HG02610 (cell line): Measurements from ENCODE around the gene IFI27L2.

Source experiments
- ATAC-seq: cut with Tn5 transposase; IDR thresholded peaks from one replicate; pipeline ENCODE4 v1.9.1; 2021; ENCODE audit warnings: mild to moderate bottlenecking, moderate library complexity; ENCODE audit not compliant: unreplicated experiment

Gene IFI27L2

DNA sequence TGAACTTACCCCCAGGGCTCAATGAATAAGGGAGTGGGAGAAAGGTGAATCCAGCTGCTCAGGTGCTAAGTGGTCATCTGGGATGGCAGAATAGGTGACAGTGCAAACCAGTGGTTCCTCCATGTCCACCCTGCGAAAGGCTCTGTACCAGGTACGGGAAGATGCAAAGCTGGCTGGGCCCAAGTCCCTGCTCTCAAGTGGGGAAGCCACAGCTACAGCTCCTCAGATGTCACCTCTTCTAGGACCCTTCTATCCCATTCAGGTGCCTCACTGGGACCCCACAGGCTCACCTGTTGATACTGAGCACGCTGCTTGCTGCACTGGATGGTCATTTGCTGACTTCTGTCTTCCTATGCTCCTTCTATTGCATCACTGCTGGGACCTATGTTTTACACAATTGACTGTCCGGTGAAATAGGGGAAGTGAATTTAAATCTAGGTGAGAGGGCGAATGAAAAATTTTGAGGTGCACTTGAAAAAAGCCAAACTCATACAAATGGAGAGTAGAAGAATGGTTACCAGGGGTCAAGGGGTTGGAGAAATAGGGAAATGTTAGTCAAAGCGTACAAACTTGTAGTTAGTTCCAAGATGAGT lies 24.4 kb upstream of the IFI27L2 start:
- no peak for ATAC-seq

DNA sequence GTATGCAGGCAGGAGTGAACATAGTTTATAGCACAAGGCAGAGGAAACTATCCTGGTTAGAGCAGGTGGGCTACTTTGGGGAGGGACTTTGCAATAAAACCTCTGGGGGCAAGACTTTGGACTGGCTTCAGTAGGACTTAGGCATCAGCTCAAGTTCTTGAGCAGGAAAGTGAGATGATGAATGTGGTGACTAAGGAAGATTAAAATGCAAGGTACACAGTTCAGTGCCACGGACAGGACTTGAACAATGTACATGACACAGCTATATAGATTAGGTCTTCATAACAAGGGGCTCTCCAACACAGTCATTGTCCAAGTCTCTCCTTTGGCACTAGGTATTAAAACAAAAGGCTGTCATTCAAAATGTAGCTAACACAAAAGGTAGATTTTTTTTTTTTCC lies 23.3 kb upstream of the IFI27L2 start:
- no peak for ATAC-seq

DNA sequence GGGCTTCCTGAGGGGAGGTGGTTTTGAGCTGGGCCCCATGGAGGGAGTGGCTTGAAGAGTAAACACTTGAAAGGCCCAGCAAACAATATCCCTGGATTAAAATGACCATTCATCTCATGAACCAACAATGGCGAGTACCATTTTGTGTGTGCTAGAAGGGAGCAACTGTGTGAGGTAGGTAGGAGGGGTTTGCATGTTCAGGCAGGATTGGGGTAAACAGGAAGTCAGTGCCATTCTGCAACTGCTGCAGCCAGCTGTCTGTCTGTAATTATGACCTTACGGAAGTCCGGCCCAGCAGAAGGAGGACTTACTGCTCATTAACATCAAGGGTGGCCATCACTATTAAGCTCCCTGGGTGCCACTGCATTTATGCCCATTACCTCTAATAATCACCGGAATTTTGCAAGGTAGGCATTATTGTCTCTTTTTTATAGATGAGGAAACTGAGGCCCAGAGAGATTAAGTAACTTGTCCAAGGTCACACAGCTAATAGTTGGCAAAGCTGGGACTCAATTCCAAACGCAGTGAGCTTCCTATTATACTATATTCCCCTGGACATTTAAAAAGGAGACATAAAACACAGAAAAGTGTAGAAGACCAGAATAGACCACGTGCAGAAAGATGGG lies 16.6 kb upstream of the IFI27L2 start:
- ATAC-seq: no peak

DNA sequence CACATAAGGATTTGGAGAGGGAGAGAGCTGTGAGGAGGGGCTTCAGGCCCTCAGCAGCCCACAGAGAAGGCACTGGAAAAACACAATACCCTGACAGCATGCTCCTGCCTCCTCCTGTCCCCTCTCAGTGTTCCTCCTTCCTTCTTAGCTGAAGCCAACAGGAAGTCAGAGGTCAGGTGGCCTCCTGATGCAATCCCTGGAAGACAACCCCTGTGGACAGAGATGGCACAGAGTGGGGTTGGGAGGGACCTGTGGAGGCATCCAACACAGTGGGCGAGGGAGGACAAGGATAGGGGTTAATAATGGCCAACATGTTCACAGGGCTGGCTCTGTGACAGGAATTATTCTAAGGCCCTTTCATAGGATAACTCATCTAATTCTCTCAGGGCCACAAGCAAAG lies 15.4 kb upstream of the IFI27L2 start:
- no peak for ATAC-seq

DNA sequence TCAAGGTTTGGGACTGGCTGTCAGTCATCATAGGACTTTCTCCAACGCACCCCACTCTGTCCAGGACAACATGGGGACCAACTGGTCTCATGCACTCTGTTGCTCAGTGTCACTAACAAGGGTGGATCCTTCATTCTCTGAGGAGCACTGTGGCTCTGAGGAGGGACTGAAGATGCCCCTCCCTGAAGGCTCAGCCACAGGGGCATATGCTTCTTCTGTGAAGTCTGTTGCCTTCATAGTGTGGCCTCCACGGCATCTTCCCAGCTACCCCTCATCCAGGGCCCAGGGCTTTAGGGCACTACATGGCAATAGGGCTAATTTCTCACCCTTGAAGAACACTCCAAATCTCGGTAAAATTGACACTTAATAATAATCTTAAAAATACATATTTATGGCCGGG lies 14.3 kb upstream of the IFI27L2 start:
- no peak for ATAC-seq

DNA sequence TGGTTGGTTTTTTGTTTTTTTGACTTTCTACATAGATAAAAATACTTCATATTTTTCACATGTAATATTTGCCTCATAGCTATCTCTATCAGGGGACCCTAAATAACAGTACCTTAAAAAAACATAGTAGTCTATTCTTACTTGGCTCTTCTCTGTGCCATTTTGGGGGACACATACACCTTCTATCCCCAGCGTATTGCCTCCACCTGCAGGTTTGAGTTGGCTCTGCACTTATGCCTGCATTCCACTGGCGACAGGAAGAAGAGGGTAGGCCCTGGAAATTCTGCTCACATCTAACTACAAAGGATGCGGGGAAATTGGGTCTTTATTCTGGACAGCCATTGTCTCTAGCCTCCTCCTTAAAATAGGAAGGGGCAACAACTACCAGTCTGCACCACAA lies 13.8 kb upstream of the IFI27L2 start:
- ATAC-seq: no peak

DNA sequence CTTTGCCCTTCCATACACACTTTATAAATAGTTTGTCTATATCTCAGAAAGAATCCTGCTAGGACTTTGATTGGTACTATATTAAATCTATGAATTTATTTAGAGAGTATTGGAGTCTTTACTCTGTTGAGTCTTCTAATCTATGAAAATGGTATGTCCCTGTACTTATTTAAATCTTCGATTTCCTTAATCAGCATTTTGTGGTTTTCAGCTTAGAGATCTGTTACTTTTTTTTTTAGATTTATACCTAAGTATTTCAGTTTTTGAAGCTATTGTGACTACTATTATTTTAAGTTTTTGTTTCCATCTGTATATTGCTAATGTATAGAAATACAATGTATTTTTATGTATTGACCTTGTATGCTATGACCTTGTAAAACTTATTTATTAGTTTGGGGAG lies 13.4 kb upstream of the IFI27L2 start:
- ATAC-seq: no peak

DNA sequence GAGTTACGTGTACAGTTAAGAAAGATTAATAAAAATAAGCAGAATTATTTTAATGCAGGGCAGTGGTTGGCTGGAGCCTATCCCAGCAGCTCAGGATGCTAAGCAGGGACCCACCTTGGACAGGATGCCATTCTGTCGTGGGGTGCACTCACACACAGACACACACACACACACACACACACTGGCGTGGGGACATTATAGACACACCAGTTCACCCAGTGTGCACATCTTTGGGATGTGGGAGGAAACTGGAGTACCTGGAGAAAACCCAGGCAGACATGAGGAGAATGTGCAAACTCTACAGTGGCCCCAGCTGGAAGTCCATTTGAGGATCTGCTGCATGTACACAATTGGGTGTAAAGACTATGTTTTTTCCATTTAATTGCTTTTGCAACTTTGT lies 12.8 kb upstream of the IFI27L2 start:
- ATAC-seq: no peak

DNA sequence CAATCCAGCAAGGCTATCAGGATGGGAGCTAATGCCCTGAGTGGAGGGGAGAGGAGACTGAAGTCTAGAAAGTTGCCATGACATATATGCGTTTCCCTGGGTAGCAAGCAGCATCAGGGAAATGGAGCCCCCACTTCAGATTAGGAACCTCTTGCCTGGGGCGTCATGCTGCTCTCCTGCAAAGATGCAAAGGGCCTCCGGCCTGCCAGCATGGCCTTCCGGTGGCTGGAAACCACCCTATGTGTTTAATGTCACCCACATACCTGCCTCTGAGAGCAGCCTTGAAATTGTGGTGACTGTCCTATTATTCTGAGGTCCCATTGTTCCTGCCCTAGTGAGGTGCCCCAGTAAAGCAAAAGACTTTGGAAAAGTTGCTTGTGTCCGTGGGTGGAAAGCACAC lies 10.0 kb upstream of the IFI27L2 start:
- no peak for ATAC-seq

DNA sequence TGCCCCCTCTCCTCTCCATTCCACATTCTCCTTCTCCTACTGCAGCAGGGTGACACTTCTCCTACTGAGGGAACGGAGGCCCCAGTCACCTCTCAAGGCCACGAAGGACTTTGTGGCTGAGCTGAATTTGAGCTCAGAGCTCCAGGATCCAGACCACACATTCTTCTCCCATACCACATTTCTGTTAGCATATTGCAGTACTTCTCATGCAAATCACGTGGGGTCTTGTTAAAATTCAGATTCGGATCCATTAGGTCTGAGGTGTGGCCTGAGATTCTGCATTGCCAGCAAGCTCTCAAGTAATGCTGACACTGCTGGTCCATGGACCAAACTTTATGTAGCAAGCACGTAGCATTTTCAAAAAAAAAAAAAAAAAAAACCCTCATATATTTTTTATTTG lies 9.6 kb upstream of the IFI27L2 start:
- ATAC-seq: no peak

DNA sequence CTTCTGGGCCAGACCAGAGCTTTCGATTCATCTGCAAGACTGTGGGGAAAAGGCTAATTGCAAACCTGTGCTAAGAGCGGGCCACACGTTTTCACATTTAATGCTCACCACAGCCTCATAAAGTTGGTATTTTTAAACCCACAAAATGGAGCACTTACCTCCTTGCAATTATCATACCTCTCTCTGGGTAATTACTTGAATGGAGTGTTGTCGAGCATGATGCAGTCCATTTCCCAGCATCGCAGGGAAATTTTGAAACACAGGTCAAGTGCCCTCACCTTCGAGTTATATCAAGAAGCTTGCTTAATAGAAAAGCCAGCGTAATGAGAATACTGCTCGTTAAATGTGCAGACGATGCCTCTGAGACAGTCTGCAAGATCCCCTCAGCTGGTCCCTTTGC lies 8.8 kb upstream of the IFI27L2 start:
- ATAC-seq: no peak

DNA sequence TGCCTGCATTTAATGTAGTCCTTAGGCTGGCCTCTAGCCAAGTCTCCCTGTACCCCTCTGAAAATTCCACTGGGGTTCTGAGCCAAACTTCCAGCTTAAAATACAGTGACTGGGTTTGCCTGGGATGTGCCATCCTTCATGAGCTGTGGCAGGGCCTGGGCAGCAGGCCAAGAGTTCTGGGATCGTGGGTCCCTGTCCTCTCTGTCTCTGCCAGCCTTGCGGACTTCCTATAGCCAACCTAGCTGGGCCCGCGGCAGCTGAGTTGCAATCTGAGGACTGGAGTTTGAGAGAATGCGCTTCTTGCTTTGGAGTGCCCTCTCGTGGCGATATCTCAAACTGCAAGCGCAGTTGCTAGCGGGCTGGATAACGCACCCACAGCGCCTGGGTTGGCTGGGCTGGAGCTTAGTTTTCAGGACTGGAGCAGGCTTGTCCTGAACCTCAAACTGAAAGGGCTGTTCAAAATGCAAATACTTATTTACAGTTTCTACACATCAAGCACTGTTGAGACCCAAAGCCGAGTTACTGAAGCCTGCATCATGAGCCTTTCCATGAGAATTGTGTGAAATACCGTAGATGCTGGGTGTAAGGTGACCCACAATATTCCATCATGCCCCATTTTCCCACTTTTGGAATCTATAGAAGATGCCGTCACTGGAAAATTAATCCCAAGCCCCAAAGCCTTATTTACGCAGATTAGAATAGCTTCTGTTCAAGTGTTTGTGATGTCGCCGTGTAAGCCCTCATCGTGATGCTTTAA lies 7.3 kb upstream of the IFI27L2 start:
- ATAC-seq: peak; percentile 84

DNA sequence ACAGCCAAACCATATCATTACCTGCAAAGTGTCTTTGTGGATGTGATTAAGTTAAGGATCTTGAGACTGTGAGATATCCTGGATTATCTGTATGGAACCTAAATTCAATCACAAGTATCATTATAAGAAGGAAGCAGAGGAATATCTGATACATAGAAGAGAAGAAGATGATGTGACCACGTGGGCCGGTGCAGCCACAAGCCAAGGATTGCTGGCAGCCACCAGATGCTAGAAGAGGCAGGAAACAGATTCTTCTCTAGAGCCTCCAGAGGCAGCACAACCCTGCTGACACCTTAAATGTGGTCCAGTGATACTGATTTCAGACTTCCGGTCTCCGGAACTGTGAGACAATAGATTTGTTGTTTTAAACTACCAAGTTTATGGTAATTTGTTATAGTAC lies 6.1 kb upstream of the IFI27L2 start:
- no peak for ATAC-seq

DNA sequence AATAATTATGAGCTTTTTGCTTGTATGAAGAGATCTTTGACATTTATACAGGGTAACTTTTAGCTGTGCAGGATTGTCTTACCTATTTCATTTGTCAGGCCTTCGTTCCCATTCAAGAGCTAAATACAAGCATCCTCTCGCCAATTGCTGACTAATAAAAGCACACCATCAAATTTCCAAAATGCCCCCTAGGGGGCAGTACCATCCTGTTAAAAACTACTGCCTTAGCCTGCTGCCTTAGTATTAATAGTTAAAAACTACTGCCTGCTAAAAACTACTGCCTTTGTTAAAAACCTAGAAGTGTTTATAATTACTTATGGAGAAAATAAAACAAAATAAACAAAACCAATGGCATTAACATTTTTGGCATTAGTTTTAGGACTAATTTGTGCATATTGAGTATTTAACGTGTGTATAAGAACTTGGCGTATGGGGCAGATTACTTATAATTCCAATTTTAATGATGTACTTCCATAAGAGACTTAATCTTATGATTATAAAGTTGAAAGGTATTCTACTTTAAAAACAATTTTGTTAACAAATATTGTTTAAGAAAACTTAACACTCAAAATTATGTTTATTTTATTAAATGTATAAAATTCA lies 3.0 kb upstream of the IFI27L2 start:
- ATAC-seq: no peak

DNA sequence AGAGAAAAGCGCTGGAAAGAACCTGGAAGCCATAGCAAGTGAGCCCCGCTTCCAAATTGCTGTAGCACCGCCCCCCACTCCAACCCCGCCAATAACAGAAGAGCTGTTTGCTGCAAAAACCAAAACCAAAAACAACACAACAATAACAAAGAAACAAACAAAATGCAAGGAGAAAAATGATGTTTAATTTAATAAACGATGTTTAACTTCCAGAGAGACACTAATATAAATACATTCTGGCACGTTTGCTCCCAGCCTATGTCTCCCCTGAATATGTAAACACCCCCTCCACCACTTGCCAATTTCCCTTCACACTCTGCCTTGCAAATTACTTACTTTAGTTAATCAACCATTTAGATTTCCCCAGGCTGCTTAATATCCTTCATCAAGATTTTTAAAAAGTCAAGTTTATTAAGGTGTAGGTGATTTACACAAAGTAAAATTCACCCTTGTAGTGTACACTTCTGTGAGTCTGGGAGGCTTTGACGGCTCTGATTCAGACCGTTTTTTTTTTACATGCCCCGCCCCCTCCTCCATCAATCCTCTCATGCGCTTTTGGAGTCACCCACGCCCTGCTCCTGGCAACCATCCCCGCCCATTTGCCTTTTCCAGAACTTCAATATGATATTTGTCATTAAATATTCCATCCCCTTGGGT lies 482 bp upstream of the IFI27L2 start:
- ATAC-seq: no peak

DNA sequence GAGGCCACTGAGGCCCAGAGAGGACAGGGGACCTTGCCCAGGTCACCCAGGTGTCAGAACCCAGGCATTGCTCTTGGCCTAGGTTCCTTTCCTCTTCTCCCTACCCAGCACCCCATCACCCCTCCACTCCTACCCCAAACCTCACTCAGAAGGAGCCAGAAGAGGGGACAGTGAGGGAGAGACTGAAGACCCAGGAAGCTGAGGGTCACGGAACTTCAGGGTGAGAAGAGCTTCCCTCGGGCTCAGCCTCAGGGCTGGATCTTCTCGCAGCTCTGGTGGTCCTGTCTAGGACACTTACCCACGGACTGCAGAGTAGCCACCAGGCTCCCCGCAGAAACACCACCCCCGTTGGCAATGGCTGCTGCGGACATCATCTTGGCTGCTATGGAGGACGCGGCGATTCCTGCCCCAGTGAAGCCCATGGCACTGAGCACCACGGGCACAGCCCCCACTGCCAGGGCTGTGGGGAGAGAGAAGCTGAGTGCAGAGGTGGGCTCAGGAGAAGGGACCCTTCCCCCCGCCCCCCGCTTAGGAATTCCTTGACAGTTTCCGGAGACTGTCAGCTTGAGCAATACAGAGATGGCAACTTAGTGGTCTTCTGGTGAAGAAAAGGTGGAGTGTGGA lies 1.1 kb downstream of the IFI27L2 start:
- ATAC-seq: no peak

DNA sequence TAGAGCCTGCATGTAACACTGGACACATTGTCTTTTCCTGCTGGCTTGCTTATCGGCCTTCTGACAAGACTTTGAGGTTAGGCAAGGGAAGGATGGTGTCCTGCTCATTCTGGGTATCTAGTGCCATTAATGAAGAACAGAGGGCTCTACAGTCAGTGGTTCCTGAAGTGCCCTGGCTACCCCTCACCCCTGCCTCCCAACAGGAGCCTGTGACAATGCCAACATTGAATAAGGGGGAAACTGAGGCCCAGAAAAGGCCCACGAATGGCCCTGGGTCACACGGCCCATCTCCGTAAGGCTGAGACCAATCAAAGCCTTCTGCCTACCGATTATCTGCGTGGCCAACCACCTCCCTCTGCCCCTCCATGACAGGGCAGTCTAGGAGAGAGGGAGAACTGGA lies 2.1 kb downstream of the IFI27L2 start:
- no peak for ATAC-seq

DNA sequence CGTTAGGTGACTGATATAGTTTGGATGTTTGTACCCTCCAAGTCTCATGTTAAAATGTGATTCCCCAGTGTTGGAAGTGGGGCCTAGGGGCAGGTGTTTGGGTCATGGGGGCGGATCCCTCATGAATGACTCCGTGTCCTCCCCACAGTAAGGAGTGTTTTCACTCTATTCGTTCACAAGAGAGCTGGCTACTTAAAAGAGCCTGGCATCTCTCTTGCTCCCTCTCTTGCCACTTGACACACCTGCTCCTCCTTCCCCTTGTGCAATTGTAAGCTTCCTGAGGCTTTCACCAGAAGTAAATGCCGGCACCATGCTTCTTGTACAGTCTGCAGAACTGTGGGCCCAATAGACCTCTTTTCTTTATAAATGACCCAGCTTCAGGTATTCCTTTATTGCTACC lies 2.6 kb downstream of the IFI27L2 start:
- no peak for ATAC-seq

DNA sequence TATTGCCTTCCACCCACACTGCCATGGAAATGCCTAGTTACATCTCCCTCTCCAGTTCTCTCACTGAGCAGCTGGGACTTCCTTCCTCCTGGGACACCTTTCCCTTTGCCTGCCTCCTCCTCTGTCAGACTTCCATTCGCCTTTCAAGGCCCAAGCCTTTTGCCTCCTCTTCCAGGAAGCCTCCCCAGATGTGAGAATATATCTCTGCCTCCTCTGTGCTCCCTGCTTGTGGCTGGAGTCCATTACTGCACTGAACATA lies 3.1 kb downstream of the IFI27L2 start:
- no peak for ATAC-seq

DNA sequence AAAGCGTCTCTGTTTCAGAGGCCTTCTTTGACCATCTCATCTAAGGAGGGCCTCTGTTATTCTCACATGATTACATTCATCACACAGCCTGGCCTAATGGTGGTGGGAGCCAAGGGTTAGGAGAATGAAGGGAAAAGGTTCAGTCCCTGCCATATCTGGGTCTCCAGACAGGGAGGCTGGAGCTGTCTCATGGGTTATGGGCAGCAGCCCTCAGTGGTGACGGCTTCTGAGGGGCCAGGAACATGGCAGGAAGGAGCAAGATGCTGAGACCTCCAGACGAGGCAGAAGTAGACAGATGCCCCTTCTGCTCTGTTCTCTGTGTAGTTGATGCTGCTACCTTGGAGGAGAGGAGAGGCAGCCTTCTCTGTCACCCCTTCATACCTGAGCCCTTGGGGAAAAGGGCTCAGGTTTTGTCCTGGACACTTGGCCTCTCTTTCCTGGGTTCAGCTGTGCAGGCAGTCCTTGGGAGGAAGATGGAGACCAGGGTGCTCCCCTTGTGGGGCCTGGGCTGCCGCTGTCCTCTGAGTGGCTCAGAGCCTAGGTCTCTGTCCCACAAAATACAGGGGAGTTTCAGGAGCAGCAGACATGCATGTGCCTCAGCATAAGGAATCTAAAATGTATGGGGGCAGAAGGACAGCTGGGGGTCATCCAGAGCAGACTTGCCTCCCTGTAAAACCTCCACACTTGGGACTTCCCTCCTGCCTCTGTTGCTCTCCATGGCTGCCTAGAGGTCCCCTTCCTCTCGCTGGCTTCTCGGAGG lies 3.6 kb downstream of the IFI27L2 start:
- ATAC-seq: no peak
